ENCODE results near the gene AHDC1.
"Not testable (repeated sequence)": the region's sequence is repeated elsewhere in the genome, so short reads cannot be mapped to it uniquely, and the experiment has no call there.

The AHDC1 gene

GRCh38 chr1:27504588-27505419, 99.1 kb downstream of the AHDC1 start:
- no peaks in the 10 kb centered on the region for H3K27me3 ChIP-seq (ENCODE audit: insufficient read depth, low read length, poor library complexity)
- H2AFZ ChIP-seq (ENCODE audit: low read depth, low read length) = no peak overlapping the region
- no peak overlapping the region for H3K4me3 ChIP-seq (ENCODE audit: low read depth in 1 of 2, low read length in 2 of 2)
- H4K20me1 ChIP-seq (ENCODE audit: insufficient read depth, low read length) = no peaks in the 10 kb centered on the region
- no peaks in the 10 kb centered on the region for H3K79me2 ChIP-seq (ENCODE audit: insufficient read depth, low read length)
- H3K9ac ChIP-seq (ENCODE audit: low read depth, low read length) = no peak overlapping the region
- H3K4me1 ChIP-seq (ENCODE audit: insufficient read depth, low read length) = no peaks in the 10 kb centered on the region
- H3K27ac ChIP-seq (ENCODE audit: low read length) = no peak overlapping the region
- no peaks in the 10 kb centered on the region for H3K36me3 ChIP-seq (ENCODE audit: insufficient read depth, low read length)
- DNase-seq (no peak), ATAC-seq (ENCODE audit: insufficient read depth, low read depth) (no peak)
- H3K4me2 ChIP-seq (ENCODE audit: insufficient read depth, low read length) = no peak overlapping the region
- H3K9me3 ChIP-seq (ENCODE audit: insufficient read depth, low read length, severe bottlenecking) = no peaks in the 10 kb centered on the region
- TF ChIP-seq EZH2 (IDR thresholded peaks at IDR 0.05; ENCODE audit: borderline replicate concordance, low read depth, low read length, severe bottlenecking) (no peak), CTCF (IDR thresholded peaks at IDR 0.05; ENCODE audit: borderline replicate concordance, extremely low read depth, low read length, poor library complexity, severe bottlenecking) (no peak)

- no peak overlapping the region for H3K4me2 ChIP-seq (ENCODE audit: insufficient read depth, low read length)
- no peaks in the 10 kb centered on the region for H3K9me3 ChIP-seq (ENCODE audit: insufficient read depth, low read length, severe bottlenecking)
- no peak overlapping the region for H2AFZ ChIP-seq (ENCODE audit: low read depth, low read length)
- no peak for TF ChIP-seq EZH2 (IDR thresholded peaks at IDR 0.05; ENCODE audit: borderline replicate concordance, low read depth, low read length, severe bottlenecking)
- no peak for TF ChIP-seq CTCF (IDR thresholded peaks at IDR 0.05; ENCODE audit: borderline replicate concordance, extremely low read depth, low read length, poor library complexity, severe bottlenecking)
- H3K36me3 ChIP-seq (ENCODE audit: insufficient read depth, low read length) = no peaks in the 10 kb centered on the region
- H3K9ac ChIP-seq (ENCODE audit: low read depth, low read length) = no peak overlapping the region
- H3K79me2 ChIP-seq (ENCODE audit: insufficient read depth, low read length) = no peaks in the 10 kb centered on the region
- no peak for DNase-seq
- no peaks in the 10 kb centered on the region for H4K20me1 ChIP-seq (ENCODE audit: insufficient read depth, low read length)
- no peaks in the 10 kb centered on the region for H3K27me3 ChIP-seq (ENCODE audit: insufficient read depth, low read length, poor library complexity)
- no peak overlapping the region for H3K4me3 ChIP-seq (ENCODE audit: low read depth in 1 of 2, low read length in 2 of 2)
- H3K27ac ChIP-seq (ENCODE audit: low read length) = no peak overlapping the region
- no peaks in the 10 kb centered on the region for H3K4me1 ChIP-seq (ENCODE audit: insufficient read depth, low read length)
- ATAC-seq (ENCODE audit: insufficient read depth, low read depth) = no peak
Measured at GRCh38 chr1:27503844-27504587, 99.9 kb downstream of the AHDC1 start.

- no peak for ATAC-seq (ENCODE audit: insufficient read depth, low read depth)
- no peak overlapping the region for H3K4me2 ChIP-seq (ENCODE audit: insufficient read depth, low read length)
- no peak overlapping the region for H3K4me3 ChIP-seq (ENCODE audit: low read depth in 1 of 2, low read length in 2 of 2)
- TF ChIP-seq EZH2 (IDR thresholded peaks at IDR 0.05; ENCODE audit: borderline replicate concordance, low read depth, low read length, severe bottlenecking) (no peak), CTCF (IDR thresholded peaks at IDR 0.05; ENCODE audit: borderline replicate concordance, extremely low read depth, low read length, poor library complexity, severe bottlenecking) (no peak)
- no peaks in the 10 kb centered on the region for H4K20me1 ChIP-seq (ENCODE audit: insufficient read depth, low read length)
- H3K36me3 ChIP-seq (ENCODE audit: insufficient read depth, low read length) = no peaks in the 10 kb centered on the region
- H3K79me2 ChIP-seq (ENCODE audit: insufficient read depth, low read length) = no peaks in the 10 kb centered on the region
- no peak for DNase-seq
- no peak overlapping the region for H3K9ac ChIP-seq (ENCODE audit: low read depth, low read length)
- H3K27ac ChIP-seq (ENCODE audit: low read length) = no peak overlapping the region
- H3K9me3 ChIP-seq (ENCODE audit: insufficient read depth, low read length, severe bottlenecking) = no peaks in the 10 kb centered on the region
- no peaks in the 10 kb centered on the region for H3K4me1 ChIP-seq (ENCODE audit: insufficient read depth, low read length)
- H3K27me3 ChIP-seq (ENCODE audit: insufficient read depth, low read length, poor library complexity) = no peaks in the 10 kb centered on the region
- no peak overlapping the region for H2AFZ ChIP-seq (ENCODE audit: low read depth, low read length)
Measured at GRCh38 chr1:27503033-27503432, 100.9 kb downstream of the AHDC1 start.

GRCh38 chr1:27501159-27501558, 102.8 kb downstream of the AHDC1 start:
- not testable (repeated sequence) for H3K4me1 ChIP-seq (ENCODE audit: insufficient read depth, low read length)

More at GRCh38 chr1:27501159-27501558, 102.8 kb downstream of the AHDC1 start:
- DNase-seq; H3K27me3 ChIP-seq (ENCODE audit: insufficient read depth, low read length, poor library complexity); H3K36me3 ChIP-seq (ENCODE audit: insufficient read depth, low read length); H4K20me1 ChIP-seq (ENCODE audit: insufficient read depth, low read length); H3K9ac ChIP-seq (ENCODE audit: low read depth, low read length); H3K27ac ChIP-seq (ENCODE audit: low read length); H3K4me3 ChIP-seq (ENCODE audit: low read depth in 1 of 2, low read length in 2 of 2); ATAC-seq (ENCODE audit: insufficient read depth, low read depth); H3K79me2 ChIP-seq (ENCODE audit: insufficient read depth, low read length); H3K4me2 ChIP-seq (ENCODE audit: insufficient read depth, low read length); H2AFZ ChIP-seq (ENCODE audit: low read depth, low read length); H3K9me3 ChIP-seq (ENCODE audit: insufficient read depth, low read length, severe bottlenecking): not testable (repeated sequence)
